NCI-H526 (cell line): ENCODE results near the gene HDAC7.
"Not testable (repeated sequence)": the region's sequence is repeated elsewhere in the genome, so short reads cannot be mapped to it uniquely, and the experiment has no call there.

Experiments used
- DNase-seq, 2 experiments: peaks; one replicate each; lab custom pipeline; 2025; lab: John Stamatoyannopoulos, UW

HDAC7 gene

DNA sequence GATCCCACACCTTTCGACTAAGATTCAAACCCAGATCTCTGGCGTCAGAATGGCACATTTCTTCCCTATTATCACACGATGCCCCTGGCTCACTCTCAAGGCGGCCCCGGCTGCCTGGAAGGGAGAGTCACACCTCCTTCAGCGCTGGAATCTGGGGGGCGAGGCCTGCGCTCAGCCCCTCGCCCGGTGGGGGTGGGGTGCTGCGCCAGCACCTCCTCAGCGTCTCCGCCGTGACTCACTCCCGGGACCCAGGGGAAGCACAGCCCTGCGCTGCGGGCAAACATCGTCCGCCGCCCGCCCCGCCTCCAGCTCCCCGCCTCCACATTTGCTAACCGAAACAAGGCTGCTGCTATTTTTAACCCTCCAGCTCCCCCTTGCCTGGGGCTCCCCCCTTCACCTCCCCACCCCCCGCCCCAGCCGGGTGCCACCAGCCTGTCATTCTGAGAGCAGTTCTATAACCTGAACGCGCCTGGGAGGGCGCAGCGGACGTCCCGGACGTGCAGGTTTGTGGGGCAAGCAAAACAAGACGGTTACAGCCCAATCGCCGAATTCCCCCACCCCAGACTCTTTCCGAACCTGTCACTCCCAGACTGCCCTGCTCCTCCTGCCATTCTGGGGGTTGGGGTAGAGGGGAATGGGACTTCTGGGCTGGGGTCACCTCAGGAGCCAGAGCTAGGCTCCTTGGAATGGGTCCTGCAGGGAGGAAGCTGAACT, 6.7 kb downstream of the HDAC7 start:
- peak; percentile 33 to 81 for DNase-seq

DNA sequence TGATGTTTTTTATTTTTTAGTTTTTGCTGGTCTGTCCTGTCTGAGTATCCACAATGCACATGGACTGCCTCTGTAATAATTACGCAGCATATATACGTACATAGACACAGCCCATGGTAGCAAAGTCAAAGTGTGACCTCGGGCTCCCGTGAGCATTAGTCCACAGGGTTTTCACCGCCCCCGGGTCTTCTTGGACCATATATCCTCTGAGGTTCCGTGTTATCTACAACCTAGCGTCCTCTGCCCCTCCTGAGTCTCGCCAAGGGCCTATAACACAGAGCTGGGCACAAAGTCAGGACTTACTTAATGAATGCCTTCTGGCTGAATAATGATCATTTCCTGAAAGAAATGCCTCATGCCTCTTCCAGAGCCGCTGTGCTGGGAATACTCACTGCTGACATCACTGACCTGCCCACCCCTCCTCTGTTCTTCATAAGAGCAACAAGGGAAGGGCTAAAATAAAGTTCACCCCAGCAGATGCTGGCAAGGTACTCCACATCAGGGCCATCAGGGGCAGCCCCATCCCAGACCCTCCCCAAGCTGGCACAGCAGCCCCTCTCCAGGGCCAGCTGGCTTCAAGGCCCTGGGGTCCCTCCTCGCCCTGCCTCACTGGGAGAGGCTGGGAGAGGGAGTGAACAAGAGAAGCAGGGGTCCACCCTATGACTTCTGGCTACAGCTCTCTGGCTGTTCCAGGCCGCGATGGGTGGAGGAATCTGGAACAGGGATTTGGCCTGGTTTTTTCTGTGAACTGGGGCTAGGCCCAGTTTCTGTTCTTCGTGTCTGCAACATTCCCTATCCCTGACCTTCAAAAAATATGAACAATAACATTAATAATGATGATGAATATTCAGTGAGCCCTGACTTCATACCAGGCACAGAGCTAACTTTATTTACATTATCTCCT, 7.9 kb downstream of the HDAC7 start:
- DNase-seq = no peak

DNA sequence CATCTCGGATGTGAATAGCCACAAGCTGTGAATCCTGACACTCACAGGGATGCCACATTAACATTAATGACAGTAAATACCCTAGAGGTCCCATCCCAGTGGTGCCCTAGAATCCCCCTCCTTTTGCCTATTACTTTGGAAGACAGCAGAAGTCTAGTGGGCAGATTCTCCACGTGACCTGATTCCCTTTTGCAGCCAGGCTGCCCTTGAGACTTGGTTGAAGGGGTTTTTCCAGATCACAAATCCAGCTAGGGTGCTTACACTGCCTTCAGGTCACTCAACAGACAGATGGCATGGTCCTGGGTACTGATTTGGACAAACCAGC, 8.7 kb downstream of the HDAC7 start:
- DNase-seq = no peak

DNA sequence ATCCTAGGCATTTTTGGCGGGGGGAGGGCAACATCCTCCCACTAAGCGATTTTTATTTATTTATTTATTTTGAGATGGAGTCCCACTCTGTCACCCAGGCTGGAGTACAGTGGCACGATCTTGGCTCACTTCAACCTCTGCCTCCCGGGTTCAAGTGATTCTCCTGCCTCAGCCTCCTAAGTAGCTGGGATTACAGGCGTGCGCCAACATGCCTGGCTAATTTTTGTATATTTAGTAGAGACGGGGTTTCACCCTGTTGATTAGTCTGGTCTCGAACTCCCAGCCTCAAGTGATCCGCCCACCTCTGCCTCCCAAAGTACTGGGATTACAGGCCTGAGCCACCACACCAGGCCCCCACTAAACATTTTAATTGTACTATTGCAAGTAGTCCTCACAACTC, 10.2 kb downstream of the HDAC7 start:
- DNase-seq = not testable (repeated sequence)

DNA sequence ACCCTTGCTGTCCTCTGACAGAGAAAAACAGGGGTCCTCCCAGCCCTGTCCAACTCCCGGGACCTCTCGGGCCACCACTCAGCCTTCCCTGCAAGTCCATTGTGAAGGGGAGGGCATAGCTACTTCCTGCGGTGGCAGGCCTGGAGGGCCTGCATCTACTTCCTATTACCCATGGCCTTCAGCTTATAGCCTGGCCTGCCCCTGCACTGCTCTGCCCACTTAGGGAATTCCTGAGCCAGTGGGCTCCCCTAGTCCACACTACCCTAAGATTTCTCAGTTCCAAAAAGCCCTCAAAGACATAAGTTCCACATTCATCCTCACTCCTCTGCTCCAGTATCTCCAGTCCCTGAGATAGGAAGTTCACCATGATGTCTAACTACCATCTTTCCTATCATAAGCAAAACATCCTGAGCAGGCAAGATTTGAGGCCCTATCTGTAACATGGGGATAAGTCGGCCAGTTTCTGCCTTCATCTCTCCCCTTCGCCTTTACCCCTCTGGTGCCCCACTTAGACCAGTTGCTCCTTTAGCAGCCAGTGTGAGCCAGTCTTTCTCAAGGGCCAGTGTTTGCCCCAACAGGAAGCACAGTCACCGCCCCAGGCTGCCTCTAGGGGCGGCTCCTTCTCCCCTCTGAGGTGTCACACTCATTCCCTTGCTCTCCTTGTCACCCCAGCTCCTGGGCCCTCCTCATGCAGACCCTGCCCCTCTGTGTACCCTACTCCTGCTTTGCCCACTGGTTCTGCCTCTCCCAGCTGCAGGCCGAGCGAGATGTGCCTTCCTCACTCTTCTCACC, 10.9 kb downstream of the HDAC7 start:
- DNase-seq = no peak

DNA sequence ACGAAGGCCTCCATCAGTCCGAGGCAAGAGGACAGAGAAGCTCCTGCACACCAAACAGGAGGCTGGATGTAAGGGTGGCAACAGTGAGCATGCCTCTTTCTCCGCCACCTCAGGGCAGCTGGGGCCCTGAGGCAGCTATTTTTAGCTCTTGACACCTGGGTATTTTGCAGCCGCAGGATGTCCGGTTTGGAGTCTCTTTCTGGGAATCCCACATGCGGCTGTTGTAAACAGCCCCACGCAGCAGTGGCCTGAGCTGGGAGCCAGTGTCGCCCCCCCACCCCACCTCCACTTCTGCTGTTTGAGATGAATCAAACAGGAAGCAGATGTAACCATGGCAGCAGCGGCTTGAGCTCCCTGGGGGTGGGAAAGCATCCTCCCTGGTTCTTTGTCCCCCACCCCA, 11.7 kb downstream of the HDAC7 start:
- DNase-seq = peak in 1 of 2 experiments; percentile 47

DNA sequence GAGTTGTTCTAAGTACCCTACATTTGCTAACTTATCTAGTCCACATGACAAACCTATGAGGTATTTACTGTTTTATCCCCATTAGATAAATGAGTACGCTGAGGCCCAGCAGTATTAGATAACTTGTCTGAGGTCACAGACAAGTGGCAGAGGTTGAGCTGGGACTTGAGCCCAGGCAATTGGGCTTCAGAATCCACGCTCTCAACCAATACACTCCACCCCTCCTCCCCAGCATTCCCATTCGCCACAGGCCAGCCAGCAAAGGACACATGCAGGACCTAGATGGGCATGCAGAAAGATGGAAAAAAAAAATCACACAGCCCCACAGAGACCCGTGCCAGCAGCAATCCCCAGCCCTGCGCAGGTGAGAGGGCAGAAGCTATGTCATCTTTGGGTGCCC, 12.4 kb downstream of the HDAC7 start:
- DNase-seq = no peak

DNA sequence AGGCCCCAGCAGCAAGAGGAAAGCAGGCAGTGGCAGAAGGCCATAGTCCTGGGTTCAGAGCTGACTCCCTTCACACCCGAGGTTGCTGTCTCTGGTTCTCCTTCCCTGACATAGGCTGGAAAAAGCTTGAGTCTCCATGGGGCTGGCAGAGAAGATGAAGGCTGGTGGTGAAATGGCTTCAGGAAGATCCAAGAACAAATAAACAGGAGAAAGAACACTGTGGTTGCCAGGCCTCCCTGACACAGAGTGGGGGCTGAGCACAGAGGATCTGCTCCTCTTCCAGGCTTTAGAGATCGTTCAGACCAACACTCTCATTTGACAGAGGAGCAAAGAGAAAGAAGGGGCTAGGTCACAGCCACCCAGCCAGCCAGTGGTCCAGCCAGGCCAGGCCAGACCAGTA, 14.3 kb downstream of the HDAC7 start:
- no peak for DNase-seq

DNA sequence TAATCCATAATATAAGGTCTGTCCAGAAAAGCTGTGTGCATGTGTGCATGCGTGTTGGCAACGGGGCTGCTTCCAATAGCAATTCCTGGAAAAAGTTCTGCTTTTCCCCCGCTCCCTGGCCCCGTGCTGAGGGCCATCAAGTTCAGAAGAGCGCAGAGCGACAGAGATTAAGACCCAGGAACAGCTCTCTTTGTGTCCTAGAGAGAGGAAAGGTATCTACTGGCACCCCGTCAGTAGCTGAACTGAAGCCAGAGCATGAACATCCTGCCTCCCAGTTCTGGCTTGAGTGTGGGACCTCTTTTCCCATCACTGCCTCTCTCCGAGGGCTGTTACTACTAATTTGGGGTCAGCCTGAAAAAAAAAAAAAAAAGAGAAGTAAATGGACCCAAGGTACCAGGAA, 15.5 kb downstream of the HDAC7 start:
- DNase-seq = no peak

DNA sequence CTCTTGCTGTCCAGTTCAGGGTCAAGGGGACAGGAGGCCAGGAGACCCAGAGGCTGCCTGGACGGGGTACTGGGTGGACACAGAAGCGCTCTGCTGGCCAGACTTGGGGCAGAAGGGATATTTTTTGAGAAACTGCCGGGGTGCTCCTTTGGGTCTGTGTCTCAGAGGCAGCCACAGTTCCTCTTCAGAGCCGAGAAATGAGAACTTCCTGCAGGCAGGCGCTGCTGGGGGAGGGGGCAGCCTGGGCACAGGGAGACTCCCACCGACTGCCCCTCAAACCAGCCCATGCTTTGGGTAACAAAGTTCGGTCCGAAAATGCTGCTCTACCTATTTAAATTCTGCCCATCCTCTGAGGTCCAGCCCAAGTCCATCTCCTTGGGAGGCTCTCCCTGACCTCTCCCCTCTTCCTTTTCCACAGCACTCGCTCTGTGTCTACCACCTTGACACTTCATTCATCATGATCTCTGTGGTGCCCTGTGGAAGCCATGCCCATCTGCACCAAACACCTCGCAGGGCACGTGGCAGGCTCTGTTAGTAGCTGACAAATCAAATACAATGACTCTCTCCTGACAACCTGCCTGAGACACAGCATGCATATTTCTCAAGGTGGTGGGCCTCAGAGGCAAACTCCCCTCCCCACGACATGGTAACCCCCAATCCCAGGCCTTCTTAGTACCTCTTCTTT, 16.4 kb downstream of the HDAC7 start:
- no peak for DNase-seq

DNA sequence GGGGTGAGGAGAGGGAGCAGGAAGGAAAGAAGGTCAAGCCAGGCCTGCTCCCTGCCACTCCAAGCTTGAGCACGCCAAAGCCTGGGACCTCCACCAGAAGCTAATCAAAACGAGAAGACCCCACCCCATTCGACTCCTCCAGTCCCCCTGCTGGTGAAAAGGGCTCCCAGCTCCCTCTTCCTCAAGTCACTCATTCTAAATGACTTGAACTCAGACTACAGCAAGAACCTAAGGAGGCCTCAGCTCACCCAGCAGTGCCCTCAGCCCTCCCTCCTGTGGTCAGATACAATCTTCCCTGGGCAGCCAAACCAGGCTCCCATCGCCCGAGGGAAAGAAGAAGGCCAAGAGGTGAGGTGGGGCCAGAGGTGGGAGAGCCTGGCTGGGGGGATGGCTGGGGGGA, 17.4 kb downstream of the HDAC7 start:
- no peak for DNase-seq

DNA sequence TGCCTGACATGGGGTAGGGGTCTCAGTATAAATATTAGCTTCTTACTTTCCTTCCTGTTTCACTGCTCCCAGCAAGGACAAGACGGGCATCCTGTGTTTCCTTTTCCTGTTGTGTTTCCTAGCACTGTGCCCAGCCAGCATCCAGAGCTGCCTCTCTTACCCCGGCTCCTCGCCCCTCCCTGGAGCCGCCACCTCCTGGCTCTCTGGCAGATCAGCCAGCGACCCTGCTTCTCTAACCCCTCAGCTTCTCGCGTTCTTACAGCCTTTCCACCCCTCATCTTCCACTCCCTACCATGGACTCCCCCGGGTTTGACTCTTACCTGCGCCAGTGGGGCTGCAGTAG, 17.8 kb downstream of the HDAC7 start:
- DNase-seq = no peak

DNA sequence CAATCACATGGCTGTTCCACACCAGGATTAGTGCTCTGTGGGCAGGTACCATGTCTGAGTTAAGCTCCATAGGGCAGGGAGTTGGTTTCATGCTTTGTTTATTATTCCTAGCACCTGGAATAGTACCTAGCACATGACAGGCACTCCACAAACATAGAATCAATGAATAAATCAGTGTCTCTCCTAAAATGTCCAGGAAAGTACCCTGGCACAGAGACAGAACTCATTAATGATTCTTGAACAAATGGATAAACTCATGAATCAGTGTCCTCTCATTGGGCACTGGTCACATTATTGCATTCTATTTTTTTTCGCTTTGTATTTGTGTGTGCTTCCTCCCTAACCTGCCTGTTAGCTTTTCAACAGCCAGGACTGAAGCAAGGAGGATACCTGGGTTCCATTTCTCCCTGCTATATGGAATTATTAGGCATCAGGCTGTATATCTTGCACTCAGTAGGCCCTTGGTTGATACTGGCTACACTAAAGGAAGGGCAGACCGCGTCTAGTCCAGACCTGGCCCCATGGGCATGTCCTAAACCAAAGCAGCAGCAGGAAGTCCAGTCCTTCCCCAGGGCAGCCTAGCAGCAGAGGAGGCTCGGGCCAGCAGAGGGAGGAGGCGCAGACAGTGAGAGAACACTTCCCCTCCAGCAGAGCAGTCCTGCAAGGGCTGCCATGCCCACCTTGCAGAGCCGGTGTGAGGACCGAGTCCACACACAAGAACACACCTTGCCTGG, 18.4 kb downstream of the HDAC7 start:
- no peak for DNase-seq

DNA sequence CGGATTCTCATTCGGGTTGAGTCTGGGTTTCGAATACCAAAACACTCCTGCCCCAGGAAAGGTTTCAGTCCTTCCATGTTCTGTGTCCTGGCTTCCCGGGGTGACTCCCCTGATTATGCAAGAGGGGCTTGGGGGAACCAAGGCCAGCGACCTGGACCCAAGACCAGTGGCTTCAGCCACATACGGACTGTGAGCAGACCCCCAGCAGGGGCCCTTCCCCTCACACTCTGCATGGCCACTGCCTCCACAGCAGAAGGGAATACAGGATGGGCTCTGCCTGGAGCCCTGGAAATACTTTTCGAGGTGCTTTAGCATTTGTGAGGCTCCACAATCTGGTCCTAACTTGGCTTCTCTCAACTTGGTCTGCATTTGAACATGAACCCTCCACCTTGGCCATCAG, 19.1 kb downstream of the HDAC7 start:
- no peak for DNase-seq

DNA sequence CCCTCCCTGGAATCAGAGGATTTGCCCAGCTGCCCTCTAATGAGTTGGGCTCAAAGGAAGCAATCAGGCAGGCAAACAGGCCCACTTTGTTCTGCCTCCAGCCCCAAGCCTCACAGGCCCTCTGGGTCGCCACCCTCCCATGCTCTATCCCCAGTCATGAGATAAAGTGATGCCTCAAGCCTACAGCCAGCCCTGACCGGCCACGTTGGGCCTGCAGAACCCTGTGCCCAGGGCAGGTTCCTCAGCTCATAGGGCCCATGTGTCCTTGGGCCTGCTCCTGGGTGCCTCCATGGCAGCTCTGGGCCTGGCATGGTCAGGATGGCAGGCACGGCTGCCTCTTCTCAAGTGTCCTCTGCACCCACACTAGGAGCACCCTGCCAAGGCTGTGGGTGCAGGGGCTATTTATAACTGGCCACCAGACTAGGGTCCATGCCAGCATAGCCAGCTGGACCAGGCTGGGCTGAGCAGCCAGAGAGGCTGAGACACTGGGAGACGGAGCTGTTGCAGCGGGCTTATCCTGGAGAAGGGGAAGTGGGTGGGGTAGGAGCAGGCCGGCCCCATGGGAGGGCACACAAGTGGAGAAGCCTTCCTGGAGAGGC, 20.2 kb downstream of the HDAC7 start:
- no peak for DNase-seq

DNA sequence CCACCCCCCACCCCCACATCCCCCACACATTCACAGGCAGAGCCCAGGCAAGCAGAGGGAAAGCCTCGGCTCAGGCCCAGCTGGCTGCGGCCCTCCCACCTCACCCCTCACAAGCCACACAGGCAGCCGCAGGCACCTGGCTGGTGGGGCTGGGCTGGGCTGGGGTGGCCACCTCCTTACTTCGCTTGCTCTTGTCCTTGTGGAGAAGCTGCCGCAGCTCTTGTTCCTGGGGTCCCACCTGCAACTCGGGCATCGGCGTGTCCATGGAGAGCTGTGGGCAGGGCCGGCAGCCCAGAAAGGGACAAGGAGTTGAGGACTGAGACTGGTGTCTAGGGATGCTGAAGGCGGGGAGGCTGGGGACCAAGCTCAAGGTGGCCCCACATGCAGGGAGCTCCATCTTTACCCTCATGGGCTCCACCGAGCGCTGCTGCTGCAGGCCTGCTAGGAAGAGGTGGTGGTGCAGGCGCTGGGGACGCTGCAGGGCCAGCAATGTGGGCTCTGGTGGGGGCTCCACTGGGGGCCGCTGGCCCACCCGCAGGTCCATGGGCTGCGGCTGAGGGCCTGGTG, 21.2 kb downstream of the HDAC7 start:
- DNase-seq = no peak

DNA sequence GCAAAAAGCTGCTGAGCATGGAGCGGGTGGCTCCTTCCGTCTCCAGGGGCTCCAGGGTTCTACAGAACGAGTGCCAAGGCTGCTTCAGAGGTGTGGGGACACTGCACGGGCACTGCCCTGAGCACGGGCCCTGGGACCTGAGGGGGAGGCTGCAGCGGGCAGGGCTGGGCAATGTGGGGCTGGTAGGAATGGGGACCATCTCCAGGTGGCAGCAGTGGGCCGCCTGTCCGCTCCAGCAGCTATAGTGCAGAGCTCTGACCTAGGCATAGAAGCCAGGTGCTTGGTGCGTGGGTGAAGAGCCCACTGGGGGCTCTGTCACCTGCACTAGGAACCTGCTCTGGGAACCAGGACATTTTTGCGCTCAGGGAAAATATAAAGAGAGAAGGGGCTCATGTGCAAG, 22.3 kb downstream of the HDAC7 start:
- peak in 1 of 2 experiments; percentile 68 for DNase-seq

DNA sequence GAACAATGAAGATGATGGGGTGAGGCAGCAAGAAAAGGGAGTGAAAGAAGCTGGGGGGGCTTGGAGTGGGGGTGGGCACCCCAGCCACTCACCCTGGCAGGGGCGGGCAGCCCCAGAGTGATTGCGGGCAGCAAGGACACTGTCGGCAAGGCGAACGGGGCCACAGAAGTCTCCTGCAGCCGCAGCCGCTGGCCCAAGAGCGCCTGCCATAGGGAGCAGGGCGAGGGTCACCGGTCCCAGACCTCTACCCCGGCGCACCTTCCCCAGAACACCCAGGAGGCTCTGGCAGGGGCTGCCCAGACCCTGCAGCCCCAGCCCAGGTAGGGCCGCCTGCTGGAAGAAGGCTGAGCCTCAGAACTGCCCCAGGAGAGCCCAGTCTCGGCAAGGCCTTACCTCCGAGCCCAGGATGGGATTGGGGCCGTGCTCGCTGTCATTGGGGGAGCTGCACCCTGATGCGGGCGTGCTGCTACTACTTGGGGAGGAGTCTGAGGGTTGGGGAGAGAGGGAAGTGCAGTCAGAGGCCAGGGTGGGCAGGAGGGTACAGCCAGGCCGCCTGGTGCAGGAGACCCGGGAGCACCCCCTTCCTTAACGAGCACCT, 23.8 kb downstream of the HDAC7 start:
- DNase-seq = no peak

DNA sequence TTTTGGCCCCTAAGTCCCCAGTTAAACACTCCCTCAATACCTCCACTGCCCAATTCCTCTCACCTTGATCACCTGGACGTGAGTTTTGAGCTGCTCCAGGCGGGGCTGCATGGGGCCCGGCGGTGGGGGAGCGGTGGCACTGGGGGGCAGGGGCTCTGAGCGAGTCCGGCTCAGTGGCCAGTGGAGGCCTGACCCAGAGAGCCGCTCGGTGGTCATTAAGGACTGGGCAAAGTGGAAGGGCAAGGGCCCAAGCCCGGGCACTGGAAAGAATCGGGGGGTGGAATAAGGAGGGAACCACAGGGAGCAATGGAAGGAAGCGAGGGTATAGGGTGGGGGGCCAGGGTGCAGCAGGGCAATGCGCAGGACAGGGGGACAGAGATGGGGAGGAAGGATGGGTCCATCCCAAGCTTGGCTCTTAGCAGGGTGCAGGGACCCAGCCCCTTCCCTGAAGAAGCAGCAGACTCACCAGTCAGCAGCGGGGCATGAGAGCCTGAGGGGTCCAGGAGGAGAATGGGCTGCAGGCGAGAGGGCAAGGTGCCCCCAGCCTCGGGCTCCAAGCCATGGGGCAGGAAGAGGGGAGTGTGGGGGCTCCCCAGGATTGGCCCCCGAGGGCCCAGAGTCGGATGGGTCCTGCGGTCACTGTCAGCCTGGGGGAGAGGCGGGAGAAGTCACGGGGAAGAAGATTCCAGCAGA, 24.4 kb downstream of the HDAC7 start:
- no peak for DNase-seq

DNA sequence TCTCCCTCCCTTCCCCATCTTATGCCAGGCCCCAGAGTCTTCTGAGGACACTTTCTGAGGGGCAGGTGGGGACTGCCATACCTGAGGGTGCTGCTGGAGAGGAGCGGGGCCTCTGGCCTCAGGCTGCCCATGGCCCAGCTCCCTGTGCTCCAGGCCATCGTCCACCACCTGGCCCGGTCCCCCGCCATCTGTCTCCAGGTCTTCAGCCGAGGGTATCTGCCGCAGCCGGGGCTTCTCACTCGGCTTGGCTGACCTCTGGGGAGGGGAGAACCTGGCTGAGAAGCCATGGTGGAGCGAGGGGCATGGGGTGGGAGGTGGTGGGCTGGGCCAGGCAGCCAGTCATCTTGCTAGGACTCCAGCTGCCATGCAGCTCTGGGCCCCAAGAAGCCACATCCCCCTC, 25.0 kb downstream of the HDAC7 start:
- no peak for DNase-seq
